Left ventricle myocardium inferior (tissue), 1 donor: ENCODE data around the gene IKZF1. TPM values are rescaled to one million over a fixed set of nuclear protein-coding genes. Genes with fewer than 3 reads are reported as not detected.

ENCODE experiments used
- DNase-seq: peaks from one replicate; pipeline ENCODE4 v3.0.0-alpha.2; 2020
- H3K27ac ChIP-seq: fragments of 200-600 bp; replicated peaks from 2 replicates; pipeline ENCODE4 v1.8.0; 2021
- H3K27me3 ChIP-seq: fragments of 200-600 bp; 2 replicates; pipeline ENCODE4 v1.8.0; 2021; ENCODE audit warnings: low read depth
- H3K36me3 ChIP-seq: fragments of 200-600 bp; 2 replicates; pipeline ENCODE4 v1.8.0; 2021
- H3K4me1 ChIP-seq: fragments of 200-600 bp; 2 replicates; pipeline ENCODE4 v1.8.0; 2021
- H3K4me3 ChIP-seq: fragments of 200-600 bp; 2 replicates; pipeline ENCODE4 v1.8.0; 2021; ENCODE audit warnings: mild to moderate bottlenecking, moderate library complexity
- H3K9me3 ChIP-seq: fragments of 200-600 bp; replicated peaks from 2 replicates; pipeline ENCODE4 v1.8.0; 2021
- intact Hi-C: fragments of 100-400 bp; cut with micrococcal nuclease; formaldehyde crosslinking; loops from one replicate; pipeline ENCODE4 v1.11.0; 2022
- total RNA-seq: library from RNA; stranded (reverse); fragmentation: NEBNext Ultra II Directional; extraction: Animal tissue kit (Norgen Biotek cat#: 25700); gene quantifications from one replicate; pipeline ENCODE4 v1.2.1, GENCODE V29; 2021
- TF ChIP-seq, protein P1 (sequence below): fragments of 200-600 bp; IDR thresholded peaks from 2 replicates; pipeline ENCODE4 v1.8.0; 2021; ENCODE audit warnings: antibody characterized with exemption, mild to moderate bottlenecking, borderline replicate concordance
- donor health status: DM: no; HTN: yes; CAD: no; lungs with severe emphysema.

IKZF1 gene
- total RNA-seq, 1 donor from 2014 or later = 2.1 TPM

DNA sequence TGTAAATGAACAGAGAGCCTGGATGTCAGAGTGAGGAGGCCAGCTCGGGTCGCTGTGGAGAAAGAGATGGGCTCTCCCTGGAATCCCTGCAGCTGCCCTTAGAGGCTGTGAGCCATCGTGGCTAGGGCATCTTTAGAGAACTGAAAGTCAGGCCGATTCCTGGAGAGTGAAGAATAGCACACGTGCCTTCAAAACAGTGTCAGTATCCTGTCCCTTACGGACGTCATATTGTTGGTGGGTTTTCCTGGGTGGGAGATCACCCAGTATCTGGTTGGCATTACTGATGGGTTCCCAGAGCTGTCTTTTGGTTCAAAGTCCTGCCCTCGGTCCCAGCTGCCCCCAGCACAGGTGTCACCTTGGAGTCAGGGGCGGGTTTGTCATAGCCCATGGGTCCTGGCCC lies 25.3 kb downstream of the IKZF1 start:
- no peaks in the 10 kb centered on the region for H3K36me3 ChIP-seq
- H3K27ac ChIP-seq = no peak overlapping the region
- no peak overlapping the region for H3K4me3 ChIP-seq
- no peak for DNase-seq
- intact Hi-C loops = no loop called here
- no peaks in the 10 kb centered on the region for H3K4me1 ChIP-seq
- TF ChIP-seq, protein P1, sequence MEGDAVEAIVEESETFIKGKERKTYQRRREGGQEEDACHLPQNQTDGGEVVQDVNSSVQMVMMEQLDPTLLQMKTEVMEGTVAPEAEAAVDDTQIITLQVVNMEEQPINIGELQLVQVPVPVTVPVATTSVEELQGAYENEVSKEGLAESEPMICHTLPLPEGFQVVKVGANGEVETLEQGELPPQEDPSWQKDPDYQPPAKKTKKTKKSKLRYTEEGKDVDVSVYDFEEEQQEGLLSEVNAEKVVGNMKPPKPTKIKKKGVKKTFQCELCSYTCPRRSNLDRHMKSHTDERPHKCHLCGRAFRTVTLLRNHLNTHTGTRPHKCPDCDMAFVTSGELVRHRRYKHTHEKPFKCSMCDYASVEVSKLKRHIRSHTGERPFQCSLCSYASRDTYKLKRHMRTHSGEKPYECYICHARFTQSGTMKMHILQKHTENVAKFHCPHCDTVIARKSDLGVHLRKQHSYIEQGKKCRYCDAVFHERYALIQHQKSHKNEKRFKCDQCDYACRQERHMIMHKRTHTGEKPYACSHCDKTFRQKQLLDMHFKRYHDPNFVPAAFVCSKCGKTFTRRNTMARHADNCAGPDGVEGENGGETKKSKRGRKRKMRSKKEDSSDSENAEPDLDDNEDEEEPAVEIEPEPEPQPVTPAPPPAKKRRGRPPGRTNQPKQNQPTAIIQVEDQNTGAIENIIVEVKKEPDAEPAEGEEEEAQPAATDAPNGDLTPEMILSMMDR = no peak
- H3K9me3 ChIP-seq = no peaks in the 10 kb centered on the region
- peaks cover 92% of the 10 kb centered on the region for H3K27me3 ChIP-seq

DNA sequence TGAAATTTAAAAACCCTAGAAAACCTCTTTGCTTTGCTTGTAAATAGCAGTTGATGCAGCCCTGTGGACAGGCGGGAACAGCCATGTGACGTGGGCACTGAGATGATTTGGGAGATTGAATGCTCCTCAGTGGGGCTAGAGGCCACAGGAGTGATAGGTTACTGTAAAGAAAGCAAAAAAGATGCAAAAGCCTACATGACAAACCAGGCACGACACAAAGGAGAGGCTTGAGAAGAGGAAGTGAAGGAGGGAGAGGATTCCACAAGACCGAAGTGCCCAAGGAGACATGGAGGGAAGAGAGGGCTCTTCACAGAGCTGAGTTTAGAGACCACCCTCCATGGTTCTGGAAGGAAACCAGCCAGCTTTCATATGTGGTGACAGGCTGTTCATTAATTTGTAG lies 25.7 kb downstream of the IKZF1 start:
- DNase-seq = no peak
- H3K4me1 ChIP-seq = no peaks in the 10 kb centered on the region
- no peak overlapping the region for H3K4me3 ChIP-seq
- peaks cover 92% of the 10 kb centered on the region for H3K27me3 ChIP-seq
- H3K27ac ChIP-seq = no peak overlapping the region
- intact Hi-C loops = no loop called here
- H3K36me3 ChIP-seq = no peaks in the 10 kb centered on the region
- H3K9me3 ChIP-seq = no peaks in the 10 kb centered on the region
- TF ChIP-seq, protein P1 = no peak

DNA sequence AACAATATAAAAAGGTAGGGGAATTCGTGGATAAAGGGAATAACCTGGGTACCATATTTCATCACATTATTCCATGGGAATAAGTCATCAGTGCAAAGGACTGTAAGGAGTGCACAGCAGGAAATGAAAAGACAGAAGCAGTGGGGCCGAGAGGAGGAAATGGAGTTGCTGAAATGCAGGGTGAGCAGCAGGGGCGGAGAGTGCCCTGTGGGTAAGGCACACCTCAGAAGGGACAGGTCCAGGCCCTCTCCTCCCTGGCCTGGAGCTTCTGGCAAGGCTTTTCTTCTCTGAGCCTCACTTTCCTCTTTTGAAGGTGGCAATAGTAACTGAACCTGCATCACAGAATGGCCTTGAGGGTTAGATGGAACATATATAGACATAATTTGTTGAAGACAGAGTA lies 26.2 kb downstream of the IKZF1 start:
- Histone ChIP-seq H3K4me3 (no peak overlapping the region), H3K27ac (no peak overlapping the region), H3K4me1 (no peaks in the 10 kb centered on the region), H3K27me3 (peaks cover 93% of the 10 kb centered on the region), H3K36me3 (no peaks in the 10 kb centered on the region), H3K9me3 (no peaks in the 10 kb centered on the region)
- no peak for DNase-seq
- intact Hi-C loops = no loop called here
- TF ChIP-seq, protein P1 = no peak

DNA sequence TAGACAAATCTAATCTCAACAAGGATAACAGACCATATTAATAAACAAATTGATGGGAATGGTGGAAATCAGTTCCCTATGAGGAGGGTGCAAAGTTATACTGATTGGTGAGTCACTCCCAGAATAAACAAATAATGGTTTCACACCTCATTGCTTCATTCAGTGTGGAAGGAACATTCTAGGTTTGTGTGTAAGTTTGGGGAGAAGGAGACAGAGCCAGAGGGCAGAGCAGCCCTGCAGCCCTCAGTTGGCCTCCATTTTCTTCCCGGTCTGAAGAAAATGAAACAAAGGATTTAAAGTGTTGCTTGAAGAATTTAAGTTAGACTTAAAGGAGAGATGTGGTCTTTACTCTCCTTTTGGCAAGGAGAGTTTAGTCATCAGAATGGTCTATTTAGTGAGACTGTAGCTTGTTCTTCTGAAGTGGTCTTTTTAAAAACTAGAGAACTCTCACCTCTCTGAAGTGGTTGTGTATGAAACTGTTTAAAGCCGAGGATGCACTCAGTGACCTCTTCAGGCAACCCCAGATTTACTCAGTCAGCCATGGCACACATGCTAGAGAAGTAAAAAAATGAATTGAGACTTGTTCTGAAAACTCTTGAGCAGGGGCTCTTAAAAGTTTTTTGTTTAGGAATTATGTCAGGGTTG lies 27.2 kb downstream of the IKZF1 start:
- H3K4me1 ChIP-seq = no peaks in the 10 kb centered on the region
- no peaks in the 10 kb centered on the region for H3K36me3 ChIP-seq
- H3K27me3 ChIP-seq = peaks cover 92% of the 10 kb centered on the region
- TF ChIP-seq, protein P1 = no peak
- no peaks in the 10 kb centered on the region for H3K9me3 ChIP-seq
- DNase-seq = no peak
- no peak overlapping the region for H3K4me3 ChIP-seq
- intact Hi-C loops = no loop called here
- H3K27ac ChIP-seq = no peak overlapping the region

DNA sequence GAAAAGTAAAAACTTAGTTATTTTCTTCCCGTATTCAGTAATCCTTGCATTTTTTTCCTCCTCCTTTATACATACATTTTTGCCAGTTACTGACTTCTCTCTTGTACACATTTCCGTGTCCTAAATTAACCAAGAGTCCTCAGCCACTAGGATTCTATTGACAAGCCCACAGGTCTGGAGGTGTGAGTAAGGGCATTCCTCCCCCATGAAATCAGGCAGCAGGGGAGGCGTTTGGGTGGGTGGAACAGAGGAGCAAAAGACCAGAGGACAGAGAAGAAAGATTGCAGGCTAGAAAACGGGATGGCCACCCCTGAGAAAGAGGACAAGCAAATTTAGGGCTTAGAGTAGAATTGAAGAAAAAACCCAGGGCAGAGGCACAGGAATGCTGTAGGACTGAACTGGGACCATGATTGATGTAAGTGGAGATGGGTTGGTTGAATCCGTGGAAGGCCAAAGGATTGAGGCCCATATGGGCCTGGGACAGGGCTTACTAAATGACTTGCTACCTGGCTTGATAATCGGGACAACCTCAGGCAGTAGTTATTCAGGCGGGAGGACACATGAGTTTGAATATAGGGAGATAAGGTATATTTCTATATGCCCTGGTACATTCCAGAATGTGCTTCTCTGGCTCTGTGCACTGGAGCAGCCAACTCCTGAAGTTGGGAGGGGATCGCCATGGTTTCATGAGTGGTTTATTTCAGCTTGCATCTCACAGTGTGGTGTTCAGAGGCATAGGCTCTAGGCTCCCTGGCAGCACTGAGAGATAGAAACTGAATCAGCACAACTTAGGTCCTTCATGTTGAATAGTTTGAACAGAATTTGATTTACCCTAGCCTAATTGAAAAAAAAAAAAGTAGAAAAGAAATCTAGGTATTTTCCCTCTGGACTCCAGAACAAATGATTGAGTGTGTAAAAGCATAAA lies 28.0 kb downstream of the IKZF1 start:
- no peak overlapping the region for H3K4me3 ChIP-seq
- intact Hi-C loops = no loop called here
- peaks cover 85% of the 10 kb centered on the region for H3K27me3 ChIP-seq
- no peaks in the 10 kb centered on the region for H3K9me3 ChIP-seq
- no peaks in the 10 kb centered on the region for H3K4me1 ChIP-seq
- no peak overlapping the region for H3K27ac ChIP-seq
- TF ChIP-seq, protein P1 = no peak
- DNase-seq = no peak
- H3K36me3 ChIP-seq = no peaks in the 10 kb centered on the region
